Kidney (tissue), 14 donors: ENCODE data around the gene RAD50. TPM values are rescaled to one million over a fixed set of nuclear protein-coding genes. Genes with fewer than 3 reads are reported as not detected.
A peak's percentile ranks its signal among the peaks of the same experiment; 100 is the strongest.
"Not testable (repeated sequence)": the region's sequence is repeated elsewhere in the genome, so short reads cannot be mapped to it uniquely, and the experiment has no call there.

Source experiments
- DNase-seq, 5 donors: peaks; one replicate each; pipeline ENCODE4 v3.0.0-alpha.2; 2013 to 2020
- FAIRE-seq: peaks from 2 replicates; lab custom pipeline; 2012; peaks lifted over from hg19 to GRCh38; lab: Jason Lieb, UNC
- H3K27ac ChIP-seq, 2 donors: one replicate each; pipeline ENCODE4 v1.7.0; 2013; ENCODE audit warnings: low read depth in 2 of 2, low read length in 2 of 2, inconsistent platforms in 1 of 2
- H3K27me3 ChIP-seq: one replicate; pipeline ENCODE4 v1.7.1; 2013; ENCODE audit warnings: low read length, inconsistent platforms; ENCODE audit not compliant: control insufficient read depth, insufficient read depth
- H3K36me3 ChIP-seq, 3 donors: one replicate each; pipeline versions ENCODE4 v1.7.0 to v1.7.1; 2013; ENCODE audit warnings: low read length in 3 of 3, control low read depth in 1 of 3, inconsistent platforms in 1 of 3; ENCODE audit not compliant: insufficient read depth in 3 of 3, control insufficient read depth in 2 of 3
- H3K4me1 ChIP-seq, 3 donors: one replicate each; pipeline versions ENCODE4 v1.7.0 to v1.7.1; 2013; ENCODE audit warnings: low read length in 3 of 3, inconsistent platforms in 1 of 3, low read depth in 1 of 3; ENCODE audit not compliant: control insufficient read depth in 2 of 3, insufficient read depth in 2 of 3
- H3K4me3 ChIP-seq, 3 donors: one replicate each; pipeline versions ENCODE4 v1.7.0 to v1.8.1; 2013; ENCODE audit warnings: low read length in 3 of 3, control low read depth in 1 of 3, inconsistent platforms in 1 of 3
- H3K9ac ChIP-seq, 3 donors: one replicate each; pipeline versions ENCODE4 v1.7.0 to v1.7.1; 2013; ENCODE audit warnings: low read length in 3 of 3, control low read depth in 1 of 3, inconsistent platforms in 1 of 3
- H3K9me3 ChIP-seq, 3 donors: one replicate each; pipeline versions ENCODE4 v1.7.0 to v1.7.1; 2013; ENCODE audit warnings: low read length in 3 of 3, control low read depth in 1 of 3, inconsistent platforms in 1 of 3; ENCODE audit not compliant: control insufficient read depth in 2 of 3, insufficient read depth in 1 of 3
- intact Hi-C: fragments of 100-400 bp; cut with DNase I; formaldehyde crosslinking; loops from one replicate; pipeline ENCODE4 v1.11.1; 2022
- polyA plus RNA-seq: library from polyadenylated mRNA; stranded (reverse); fragments of 350-450 nt; fragmentation: Illumina TruSeq; extraction: RNeasy Lipid Tissue Mini Kit (QIAGEN cat#74804); gene quantifications from one replicate; pipeline ENCODE4 v1.2.3, GENCODE V29; 2014; ENCODE audit warnings: low read depth, low replicate concordance; ENCODE audit not compliant: insufficient read depth
- total RNA-seq: library from RNA; stranded (reverse); fragmentation: NEBNext Ultra II Directional; extraction: Animal tissue kit (Norgen Biotek cat#: 25700); gene quantifications from one replicate; pipeline ENCODE4 v1.2.1, GENCODE V29; 2021
- TF ChIP-seq, protein P1 (sequence below): IDR thresholded peaks from 3 replicates; pipeline ENCODE4 v1.5.1; 2012; ENCODE audit warnings: mild to moderate bottlenecking, moderate library complexity, borderline replicate concordance; ENCODE audit not compliant: insufficient read depth; ENCODE audit errors: extremely low read depth
- donor health status: control.
- donor health status: control.
- donor health status: control.
- donor health status: control.
- donor health status: control.
- donor health status: DM: yes; HTN: yes; CAD: no.
- donor health status: Normal renal cell carcinoma (clear cell type).

The RAD50 gene
- total and polyA plus RNA-seq, 2 donors from 2014 or later = 12.6 to 36.4 TPM

DNA sequence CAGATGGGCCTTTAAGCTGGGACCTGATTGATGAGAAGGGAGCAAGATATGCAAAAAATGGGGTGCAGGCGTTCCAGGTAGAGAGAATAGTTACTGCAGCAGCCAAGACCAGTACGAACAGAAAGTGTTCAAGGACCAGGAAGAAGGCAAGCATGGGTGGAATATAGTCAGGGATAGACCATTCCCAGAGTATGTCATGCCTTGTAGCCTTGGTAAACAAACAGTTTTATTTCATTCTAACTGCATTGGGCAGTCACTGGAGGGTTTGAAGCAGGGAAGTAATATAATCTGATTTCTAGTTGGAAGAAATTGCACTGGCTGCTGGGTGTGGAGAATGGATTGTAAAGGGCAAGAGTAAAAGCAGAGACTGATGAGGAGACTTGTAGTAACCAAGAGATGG lies 70.7 kb downstream of the RAD50 start:
- Histone ChIP-seq H3K4me1 (no peaks in the 10 kb centered on the region), H3K27me3 (no peaks in the 10 kb centered on the region), H3K9me3 (no peaks in the 10 kb centered on the region), H3K36me3 (peaks cover 0 to 5% (median 0%) of the 10 kb centered on the region in 3 donors), H3K9ac (no peak overlapping the region), H3K4me3 (no peak overlapping the region), H3K27ac (no peak overlapping the region)
- FAIRE-seq (no peak), DNase-seq (peak in 2 of 5 donors; percentile 9 to 23)
- intact Hi-C loops = no loop called here
- TF ChIP-seq, protein P1, sequence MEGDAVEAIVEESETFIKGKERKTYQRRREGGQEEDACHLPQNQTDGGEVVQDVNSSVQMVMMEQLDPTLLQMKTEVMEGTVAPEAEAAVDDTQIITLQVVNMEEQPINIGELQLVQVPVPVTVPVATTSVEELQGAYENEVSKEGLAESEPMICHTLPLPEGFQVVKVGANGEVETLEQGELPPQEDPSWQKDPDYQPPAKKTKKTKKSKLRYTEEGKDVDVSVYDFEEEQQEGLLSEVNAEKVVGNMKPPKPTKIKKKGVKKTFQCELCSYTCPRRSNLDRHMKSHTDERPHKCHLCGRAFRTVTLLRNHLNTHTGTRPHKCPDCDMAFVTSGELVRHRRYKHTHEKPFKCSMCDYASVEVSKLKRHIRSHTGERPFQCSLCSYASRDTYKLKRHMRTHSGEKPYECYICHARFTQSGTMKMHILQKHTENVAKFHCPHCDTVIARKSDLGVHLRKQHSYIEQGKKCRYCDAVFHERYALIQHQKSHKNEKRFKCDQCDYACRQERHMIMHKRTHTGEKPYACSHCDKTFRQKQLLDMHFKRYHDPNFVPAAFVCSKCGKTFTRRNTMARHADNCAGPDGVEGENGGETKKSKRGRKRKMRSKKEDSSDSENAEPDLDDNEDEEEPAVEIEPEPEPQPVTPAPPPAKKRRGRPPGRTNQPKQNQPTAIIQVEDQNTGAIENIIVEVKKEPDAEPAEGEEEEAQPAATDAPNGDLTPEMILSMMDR = no peak

DNA sequence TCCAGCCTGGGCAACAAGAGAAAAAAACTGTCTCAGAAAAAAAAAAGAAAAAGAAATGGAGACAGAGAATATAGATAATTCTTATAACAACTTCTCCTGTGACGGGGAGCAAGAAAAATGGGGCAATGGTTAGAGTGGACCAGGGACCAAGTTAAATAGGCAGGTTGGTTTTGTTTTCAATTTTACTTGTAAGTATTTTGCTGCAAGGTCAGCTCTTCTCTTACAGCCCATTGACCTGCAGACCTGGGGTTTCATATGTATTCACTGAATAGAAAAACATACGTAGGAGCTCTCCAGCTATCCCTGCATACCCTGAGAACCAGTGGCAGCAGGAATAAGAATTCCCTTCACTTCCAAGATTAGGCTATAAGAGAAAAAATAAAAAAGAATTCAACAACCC lies 72.0 kb downstream of the RAD50 start:
- no peaks in the 10 kb centered on the region for H3K27me3 ChIP-seq
- no peaks in the 10 kb centered on the region for H3K9me3 ChIP-seq
- FAIRE-seq (no peak), DNase-seq (no peak)
- peaks cover 0 to 5% (median 0%) of the 10 kb centered on the region in 3 donors for H3K36me3 ChIP-seq
- TF ChIP-seq, protein P1 = no peak
- no peak overlapping the region for H3K9ac ChIP-seq
- H3K4me3 ChIP-seq = no peak overlapping the region
- intact Hi-C loops = no loop called here
- H3K4me1 ChIP-seq = no peaks in the 10 kb centered on the region
- no peak overlapping the region for H3K27ac ChIP-seq

DNA sequence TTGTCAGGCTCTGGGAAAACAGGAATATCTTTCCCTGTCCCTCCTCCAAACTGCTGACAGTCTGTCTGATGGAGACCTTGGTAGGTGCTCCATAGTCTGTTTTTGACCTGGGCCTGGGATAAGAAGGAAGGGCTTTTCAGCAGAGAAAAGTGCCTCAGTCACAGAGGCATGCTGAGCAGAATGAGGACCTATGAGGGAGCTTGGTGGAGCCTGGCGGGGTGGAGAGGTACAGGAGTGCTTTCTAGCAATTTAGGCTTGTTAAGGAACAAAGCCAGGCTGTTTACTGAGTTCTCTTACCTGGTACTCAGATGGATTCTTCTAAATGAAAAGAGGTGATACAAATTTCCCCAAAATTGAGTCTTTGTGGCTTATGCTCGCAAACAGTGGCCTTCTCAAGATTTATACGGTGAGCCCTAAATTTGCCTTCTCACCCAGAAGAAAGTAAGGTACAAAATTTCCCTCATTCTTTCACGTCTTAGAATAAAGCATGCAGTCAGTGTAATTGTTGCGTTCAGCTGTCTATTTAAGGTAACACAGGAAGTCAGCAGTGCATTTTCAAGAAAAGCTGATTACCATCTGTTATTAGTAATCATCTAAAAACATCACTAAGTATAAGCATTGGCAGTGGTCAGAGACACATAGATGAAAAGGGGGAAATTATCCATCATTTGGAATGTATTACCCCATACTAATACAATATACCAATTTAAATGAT lies 72.6 kb downstream of the RAD50 start:
- Histone ChIP-seq H3K4me1 (no peaks in the 10 kb centered on the region), H3K27ac (no peak overlapping the region), H3K27me3 (no peaks in the 10 kb centered on the region), H3K9ac (no peak overlapping the region), H3K4me3 (no peak overlapping the region), H3K9me3 (no peaks in the 10 kb centered on the region), H3K36me3 (peaks cover 0 to 5% (median 0%) of the 10 kb centered on the region in 3 donors)
- intact Hi-C loops = no loop called here
- TF ChIP-seq, protein P1 = no peak
- no peak for DNase-seq
- no peak for FAIRE-seq

DNA sequence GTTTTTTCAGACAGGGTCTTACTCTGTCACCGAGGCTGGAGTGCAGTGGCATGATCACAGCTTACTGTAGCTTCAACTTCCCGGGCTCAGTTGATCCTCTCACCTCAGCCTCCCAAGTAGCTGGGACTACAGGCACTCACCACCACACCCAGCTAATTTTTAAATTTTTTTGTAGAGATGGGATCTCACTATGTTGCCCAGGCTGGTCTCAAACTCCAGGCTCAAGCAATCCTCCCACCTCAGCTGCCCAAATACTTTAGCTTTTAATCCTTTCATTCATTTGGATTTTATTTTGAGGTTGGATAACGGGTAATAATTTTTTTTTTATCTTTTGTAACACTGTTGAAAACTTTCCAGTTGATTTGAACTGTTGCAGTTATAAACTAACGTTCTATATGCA lies 76.8 kb downstream of the RAD50 start:
- H3K27me3 ChIP-seq, intact Hi-C loops, H3K9ac ChIP-seq, H3K27ac ChIP-seq, H3K9me3 ChIP-seq, DNase-seq, H3K4me3 ChIP-seq, H3K4me1 ChIP-seq, FAIRE-seq: not testable (repeated sequence)
- H3K36me3 ChIP-seq = peaks cover 0 to 16% (median 12%) of the 10 kb centered on the region in 3 donors
